SK-N-SH treated with all-trans-retinoic acid at 6 μM for 48 hours (cell line): Measurements from ENCODE around the gene GPC6.

Experiments
- ATAC-seq: fragments of 200-7000 bp; cut with Tn5 transposase; 3 replicates; pipeline ENCODE4 v1.9.1; 2020; ENCODE audit warnings: mild to moderate bottlenecking, moderate library complexity
- ARNTL ChIP-seq: fragments of 450-650 bp; formaldehyde crosslinking; IDR thresholded peaks from 2 replicates; pipeline ENCODE4 v1.5.0; 2020; ENCODE audit warnings: low read depth, mild to moderate bottlenecking, moderate library complexity, borderline replicate concordance
- BACH2 ChIP-seq: fragments of 250-450 bp; sonication (Bioruptor Pico); IDR thresholded peaks from 2 replicates; pipeline ENCODE4 v1.9.0; 2021; ENCODE audit warnings: mild to moderate bottlenecking, borderline replicate concordance
- CREB5 ChIP-seq: fragments of 250-450 bp; sonication (Bioruptor Pico); IDR thresholded peaks from 2 replicates; pipeline ENCODE4 v1.5.1; 2020; ENCODE audit warnings: low read depth, mild to moderate bottlenecking, moderate library complexity
- CSRNP3 ChIP-seq: fragments of 250-450 bp; sonication (Bioruptor Pico); IDR thresholded peaks from 2 replicates; pipeline ENCODE4 v1.5.1; 2021; ENCODE audit warnings: mild to moderate bottlenecking, moderate library complexity
- ESRRG ChIP-seq: fragments of 250-450 bp; sonication (Bioruptor Pico); IDR thresholded peaks from 2 replicates; pipeline ENCODE4 v1.6.1; 2021; ENCODE audit warnings: mild to moderate bottlenecking
- GLIS3 ChIP-seq: fragments of 250-450 bp; sonication (Bioruptor Pico); IDR thresholded peaks from 2 replicates; pipeline ENCODE4 v1.5.0; 2020; ENCODE audit warnings: mild to moderate bottlenecking, moderate library complexity
- ISL1 ChIP-seq: fragments of 250-450 bp; sonication (Bioruptor Pico); IDR thresholded peaks from 2 replicates; pipeline ENCODE4 v2.1.2; 2022; ENCODE audit warnings: mild to moderate bottlenecking, moderate library complexity
- OSR1 ChIP-seq: fragments of 250-450 bp; sonication (Bioruptor Pico); IDR thresholded peaks from 2 replicates; pipeline ENCODE4 v1.8.0; 2022; ENCODE audit warnings: moderate library complexity, mild to moderate bottlenecking, inconsistent platforms
- PATZ1 ChIP-seq: fragments of 250-450 bp; sonication (Bioruptor Pico); IDR thresholded peaks from 2 replicates; pipeline ENCODE4 v1.8.0; 2020; ENCODE audit warnings: mild to moderate bottlenecking, moderate library complexity, borderline replicate concordance
- POU6F1 ChIP-seq: fragments of 250-450 bp; sonication (Bioruptor Pico); IDR thresholded peaks from 2 replicates; pipeline ENCODE4 v1.8.0; 2021; ENCODE audit warnings: low read depth, mild to moderate bottlenecking, moderate library complexity, borderline replicate concordance
- PPARA ChIP-seq: fragments of 250-450 bp; sonication (Bioruptor Pico); IDR thresholded peaks from 2 replicates; pipeline ENCODE4 v1.5.0; 2020; ENCODE audit warnings: mild to moderate bottlenecking, borderline replicate concordance
- SNAI2 ChIP-seq: fragments of 250-450 bp; sonication (Bioruptor Pico); IDR thresholded peaks from 2 replicates; pipeline ENCODE4 v1.5.0; 2020; ENCODE audit warnings: mild to moderate bottlenecking, moderate library complexity
- TCF4 ChIP-seq: fragments of 250-450 bp; sonication (Bioruptor Pico); IDR thresholded peaks from 2 replicates; pipeline ENCODE4 v1.8.0; 2021; ENCODE audit warnings: mild to moderate bottlenecking, moderate library complexity, borderline replicate concordance
- TOX ChIP-seq: fragments of 250-450 bp; sonication (Bioruptor Pico); IDR thresholded peaks from 2 replicates; pipeline ENCODE4 v1.8.0; 2021; ENCODE audit warnings: mild to moderate bottlenecking, moderate library complexity, borderline replicate concordance
- TSHZ2 ChIP-seq: fragments of 250-450 bp; sonication (Bioruptor Pico); IDR thresholded peaks from 2 replicates; pipeline ENCODE4 v1.5.0; 2020; ENCODE audit warnings: mild to moderate bottlenecking, moderate library complexity
- ZFP3 ChIP-seq: fragments of 250-450 bp; sonication (Bioruptor Pico); IDR thresholded peaks from 2 replicates; pipeline ENCODE4 v1.5.0; 2020; ENCODE audit warnings: mild to moderate bottlenecking, moderate library complexity
- ZFP30 ChIP-seq: fragments of 450-650 bp; formaldehyde crosslinking; IDR thresholded peaks from 2 replicates; pipeline ENCODE4 v1.5.0; 2022; ENCODE audit warnings: mild to moderate bottlenecking, moderate library complexity
- ZNF565 ChIP-seq: fragments of 450-650 bp; formaldehyde crosslinking; conservative IDR thresholded peaks from 2 replicates; pipeline ENCODE4 v1.5.0; 2020; ENCODE audit warnings: low read depth, mild to moderate bottlenecking, moderate library complexity
- ZNF70 ChIP-seq: fragments of 450-650 bp; formaldehyde crosslinking; IDR thresholded peaks from 2 replicates; pipeline ENCODE4 v1.5.0; 2020; ENCODE audit warnings: mild to moderate bottlenecking, moderate library complexity
- ZNF8 ChIP-seq: fragments of 450-650 bp; formaldehyde crosslinking; IDR thresholded peaks from 2 replicates; pipeline ENCODE4 v1.5.0; 2020; ENCODE audit warnings: mild to moderate bottlenecking, moderate library complexity

The GPC6 gene

GRCh38 chr13:93964146-93964512 is 737.5 kb downstream of the GPC6 start (continued):
- TF ChIP-seq CSRNP3 (CRISPR knock-in tag) = no peak

- no peak for TF ChIP-seq SNAI2 (CRISPR knock-in tag)
- TF ChIP-seq BACH2 (CRISPR knock-in tag) = no peak
- ATAC-seq = no peak
Observed at GRCh38 chr13:93965587-93965986, 739.0 kb downstream of the GPC6 start.

- no peak for ATAC-seq
- no peak for TF ChIP-seq GLIS3 (CRISPR knock-in tag)
- no peak for TF ChIP-seq PPARA (CRISPR knock-in tag)
- no peak for TF ChIP-seq SNAI2 (CRISPR knock-in tag)
- no peak for TF ChIP-seq PATZ1
- no peak for TF ChIP-seq ZFP30 (CRISPR knock-in tag)
- no peak for TF ChIP-seq CREB5 (CRISPR knock-in tag)
- no peak for TF ChIP-seq TCF4 (CRISPR knock-in tag)
- no peak for TF ChIP-seq TOX (CRISPR knock-in tag)
- TF ChIP-seq POU6F1 (CRISPR knock-in tag) = no peak
- TF ChIP-seq ISL1 (CRISPR knock-in tag) = no peak
- TF ChIP-seq OSR1 = no peak
- no peak for TF ChIP-seq ZNF8 (CRISPR knock-in tag)
Observed at GRCh38 chr13:93966267-93966936, 739.8 kb downstream of the GPC6 start.

- no peak for ATAC-seq
- TF ChIP-seq BACH2 (CRISPR knock-in tag) = no peak
- no peak for TF ChIP-seq ARNTL
- TF ChIP-seq CREB5 (CRISPR knock-in tag) = no peak
Observed at GRCh38 chr13:93967286-93967685, 740.7 kb downstream of the GPC6 start.

GRCh38 chr13:93975242-93975641 is 748.6 kb downstream of the GPC6 start:
- no peak for TF ChIP-seq OSR1
- TF ChIP-seq BACH2 (CRISPR knock-in tag) = no peak
- TF ChIP-seq CSRNP3 (CRISPR knock-in tag) = no peak
- TF ChIP-seq GLIS3 (CRISPR knock-in tag) = no peak
- no peak for TF ChIP-seq ESRRG (CRISPR knock-in tag)
- TF ChIP-seq ZFP30 (CRISPR knock-in tag) = no peak
- no peak for TF ChIP-seq TSHZ2 (CRISPR knock-in tag)
- no peak for TF ChIP-seq CREB5 (CRISPR knock-in tag)
- no peak for TF ChIP-seq ZNF70
- no peak for TF ChIP-seq ISL1 (CRISPR knock-in tag)
- no peak for TF ChIP-seq ZNF565 (CRISPR knock-in tag)
- no peak for TF ChIP-seq ZNF8 (CRISPR knock-in tag)
- TF ChIP-seq ARNTL = no peak
- no peak for TF ChIP-seq TCF4 (CRISPR knock-in tag)
- no peak for TF ChIP-seq ZFP3 (CRISPR knock-in tag)
- no peak for ATAC-seq
